Measurements from ENCODE around the gene NFU1. TPM values are rescaled to one million over a fixed set of nuclear protein-coding genes. Genes with fewer than 3 reads are reported as not detected.

Gene NFU1
- total and polyA plus RNA-seq, 2 experiments from 2014 or later: 39.9 to 102 TPM

GRCh38 chr2:69461404-69461803 lies 24.2 kb upstream of the NFU1 start (continued):
- TF ChIP-seq, protein P1, sequence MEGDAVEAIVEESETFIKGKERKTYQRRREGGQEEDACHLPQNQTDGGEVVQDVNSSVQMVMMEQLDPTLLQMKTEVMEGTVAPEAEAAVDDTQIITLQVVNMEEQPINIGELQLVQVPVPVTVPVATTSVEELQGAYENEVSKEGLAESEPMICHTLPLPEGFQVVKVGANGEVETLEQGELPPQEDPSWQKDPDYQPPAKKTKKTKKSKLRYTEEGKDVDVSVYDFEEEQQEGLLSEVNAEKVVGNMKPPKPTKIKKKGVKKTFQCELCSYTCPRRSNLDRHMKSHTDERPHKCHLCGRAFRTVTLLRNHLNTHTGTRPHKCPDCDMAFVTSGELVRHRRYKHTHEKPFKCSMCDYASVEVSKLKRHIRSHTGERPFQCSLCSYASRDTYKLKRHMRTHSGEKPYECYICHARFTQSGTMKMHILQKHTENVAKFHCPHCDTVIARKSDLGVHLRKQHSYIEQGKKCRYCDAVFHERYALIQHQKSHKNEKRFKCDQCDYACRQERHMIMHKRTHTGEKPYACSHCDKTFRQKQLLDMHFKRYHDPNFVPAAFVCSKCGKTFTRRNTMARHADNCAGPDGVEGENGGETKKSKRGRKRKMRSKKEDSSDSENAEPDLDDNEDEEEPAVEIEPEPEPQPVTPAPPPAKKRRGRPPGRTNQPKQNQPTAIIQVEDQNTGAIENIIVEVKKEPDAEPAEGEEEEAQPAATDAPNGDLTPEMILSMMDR (conservative IDR thresholded peaks at IDR 0.05; ENCODE audit: low read depth in 2 of 2): no peak
- TF ChIP-seq CREB1 (CRISPR knock-in tag; IDR thresholded peaks at IDR 0.05; ENCODE audit: low read depth) (no peak), NANOG (IDR thresholded peaks at IDR 0.05; ENCODE audit: borderline replicate concordance) (no peak), STAT1 (IDR thresholded peaks at IDR 0.05; ENCODE audit: unreplicated experiment) (no peak), POLR2AphosphoS5 (IDR thresholded peaks at IDR 0.05; ENCODE audit: low read depth) (no peak), EZH2phosphoT487 (IDR thresholded peaks at IDR 0.05; ENCODE audit: unreplicated experiment) (no peak)

DNA sequence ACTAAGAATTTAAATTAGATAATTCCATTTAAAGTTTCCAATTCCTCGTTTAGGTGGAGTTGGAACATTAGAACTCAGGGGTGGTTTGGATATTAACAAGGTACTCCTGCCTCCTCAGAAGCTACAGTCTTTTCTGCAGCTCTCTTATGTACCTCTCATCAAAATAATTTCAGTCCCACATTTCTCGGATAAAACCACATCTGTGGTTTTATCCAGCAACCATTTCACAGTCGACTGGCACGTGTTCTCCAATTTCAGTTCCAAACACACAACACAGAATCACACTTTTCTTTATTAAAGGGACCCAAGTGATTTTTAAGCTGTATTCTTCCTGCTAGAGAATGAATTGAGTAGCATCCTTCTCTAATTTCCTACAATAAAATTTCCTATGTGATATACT lies 22.7 kb upstream of the NFU1 start:
- no peaks in the 10 kb centered on the region for H3F3A ChIP-seq (replicated peaks; ENCODE audit: low read depth)
- no peak for ATAC-seq
- Mint-ChIP-seq H3K4me1 (peaks cover 7% of the 10 kb centered on the region), H3K4me3 (no peak overlapping the region), H3K27me3 (ENCODE audit: insufficient read depth, low read depth, poor library complexity) (peaks cover 5% of the 10 kb centered on the region), H3K9me3 (no peaks in the 10 kb centered on the region), H3K27ac (no peak overlapping the region), H3K36me3 (ENCODE audit: low read depth) (no peaks in the 10 kb centered on the region)
- H3K27me3 ChIP-seq (ENCODE audit: insufficient read depth): no peaks in the 10 kb centered on the region
- H3K27ac ChIP-seq (ENCODE audit: low read depth): no peak overlapping the region
- H2AFZ ChIP-seq: no peak overlapping the region
- H3K9me2 ChIP-seq (ENCODE audit: insufficient read depth): no peaks in the 10 kb centered on the region; the same call in 1 of the 2 replicates
- no peaks in the 10 kb centered on the region for H3K79me2 ChIP-seq (replicated peaks; ENCODE audit: insufficient read depth)
- DNase-seq (ENCODE audit: low spot score): no peak
- H3K4me2 ChIP-seq: no peak overlapping the region
- peaks cover 4% of the 10 kb centered on the region; the same call in 1 of the 2 replicates for H3K4me1 ChIP-seq (ENCODE audit: insufficient read depth)
- H3K4me3 ChIP-seq: no peak overlapping the region
- H3K36me3 ChIP-seq (ENCODE audit: insufficient read depth): no peaks in the 10 kb centered on the region
- H4K20me1 ChIP-seq (replicated peaks; ENCODE audit: insufficient read depth): no peaks in the 10 kb centered on the region
- TF ChIP-seq ZNF331 (CRISPR knock-in tag; IDR thresholded peaks at IDR 0.05; ENCODE audit: low read depth): no peak
- TF ChIP-seq, protein P2, sequence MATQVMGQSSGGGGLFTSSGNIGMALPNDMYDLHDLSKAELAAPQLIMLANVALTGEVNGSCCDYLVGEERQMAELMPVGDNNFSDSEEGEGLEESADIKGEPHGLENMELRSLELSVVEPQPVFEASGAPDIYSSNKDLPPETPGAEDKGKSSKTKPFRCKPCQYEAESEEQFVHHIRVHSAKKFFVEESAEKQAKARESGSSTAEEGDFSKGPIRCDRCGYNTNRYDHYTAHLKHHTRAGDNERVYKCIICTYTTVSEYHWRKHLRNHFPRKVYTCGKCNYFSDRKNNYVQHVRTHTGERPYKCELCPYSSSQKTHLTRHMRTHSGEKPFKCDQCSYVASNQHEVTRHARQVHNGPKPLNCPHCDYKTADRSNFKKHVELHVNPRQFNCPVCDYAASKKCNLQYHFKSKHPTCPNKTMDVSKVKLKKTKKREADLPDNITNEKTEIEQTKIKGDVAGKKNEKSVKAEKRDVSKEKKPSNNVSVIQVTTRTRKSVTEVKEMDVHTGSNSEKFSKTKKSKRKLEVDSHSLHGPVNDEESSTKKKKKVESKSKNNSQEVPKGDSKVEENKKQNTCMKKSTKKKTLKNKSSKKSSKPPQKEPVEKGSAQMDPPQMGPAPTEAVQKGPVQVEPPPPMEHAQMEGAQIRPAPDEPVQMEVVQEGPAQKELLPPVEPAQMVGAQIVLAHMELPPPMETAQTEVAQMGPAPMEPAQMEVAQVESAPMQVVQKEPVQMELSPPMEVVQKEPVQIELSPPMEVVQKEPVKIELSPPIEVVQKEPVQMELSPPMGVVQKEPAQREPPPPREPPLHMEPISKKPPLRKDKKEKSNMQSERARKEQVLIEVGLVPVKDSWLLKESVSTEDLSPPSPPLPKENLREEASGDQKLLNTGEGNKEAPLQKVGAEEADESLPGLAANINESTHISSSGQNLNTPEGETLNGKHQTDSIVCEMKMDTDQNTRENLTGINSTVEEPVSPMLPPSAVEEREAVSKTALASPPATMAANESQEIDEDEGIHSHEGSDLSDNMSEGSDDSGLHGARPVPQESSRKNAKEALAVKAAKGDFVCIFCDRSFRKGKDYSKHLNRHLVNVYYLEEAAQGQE (IDR thresholded peaks at IDR 0.05; ENCODE audit: unreplicated experiment): no peak
- TF ChIP-seq ETS1 (IDR thresholded peaks at IDR 0.05): no peak
- TF ChIP-seq, protein P3, sequence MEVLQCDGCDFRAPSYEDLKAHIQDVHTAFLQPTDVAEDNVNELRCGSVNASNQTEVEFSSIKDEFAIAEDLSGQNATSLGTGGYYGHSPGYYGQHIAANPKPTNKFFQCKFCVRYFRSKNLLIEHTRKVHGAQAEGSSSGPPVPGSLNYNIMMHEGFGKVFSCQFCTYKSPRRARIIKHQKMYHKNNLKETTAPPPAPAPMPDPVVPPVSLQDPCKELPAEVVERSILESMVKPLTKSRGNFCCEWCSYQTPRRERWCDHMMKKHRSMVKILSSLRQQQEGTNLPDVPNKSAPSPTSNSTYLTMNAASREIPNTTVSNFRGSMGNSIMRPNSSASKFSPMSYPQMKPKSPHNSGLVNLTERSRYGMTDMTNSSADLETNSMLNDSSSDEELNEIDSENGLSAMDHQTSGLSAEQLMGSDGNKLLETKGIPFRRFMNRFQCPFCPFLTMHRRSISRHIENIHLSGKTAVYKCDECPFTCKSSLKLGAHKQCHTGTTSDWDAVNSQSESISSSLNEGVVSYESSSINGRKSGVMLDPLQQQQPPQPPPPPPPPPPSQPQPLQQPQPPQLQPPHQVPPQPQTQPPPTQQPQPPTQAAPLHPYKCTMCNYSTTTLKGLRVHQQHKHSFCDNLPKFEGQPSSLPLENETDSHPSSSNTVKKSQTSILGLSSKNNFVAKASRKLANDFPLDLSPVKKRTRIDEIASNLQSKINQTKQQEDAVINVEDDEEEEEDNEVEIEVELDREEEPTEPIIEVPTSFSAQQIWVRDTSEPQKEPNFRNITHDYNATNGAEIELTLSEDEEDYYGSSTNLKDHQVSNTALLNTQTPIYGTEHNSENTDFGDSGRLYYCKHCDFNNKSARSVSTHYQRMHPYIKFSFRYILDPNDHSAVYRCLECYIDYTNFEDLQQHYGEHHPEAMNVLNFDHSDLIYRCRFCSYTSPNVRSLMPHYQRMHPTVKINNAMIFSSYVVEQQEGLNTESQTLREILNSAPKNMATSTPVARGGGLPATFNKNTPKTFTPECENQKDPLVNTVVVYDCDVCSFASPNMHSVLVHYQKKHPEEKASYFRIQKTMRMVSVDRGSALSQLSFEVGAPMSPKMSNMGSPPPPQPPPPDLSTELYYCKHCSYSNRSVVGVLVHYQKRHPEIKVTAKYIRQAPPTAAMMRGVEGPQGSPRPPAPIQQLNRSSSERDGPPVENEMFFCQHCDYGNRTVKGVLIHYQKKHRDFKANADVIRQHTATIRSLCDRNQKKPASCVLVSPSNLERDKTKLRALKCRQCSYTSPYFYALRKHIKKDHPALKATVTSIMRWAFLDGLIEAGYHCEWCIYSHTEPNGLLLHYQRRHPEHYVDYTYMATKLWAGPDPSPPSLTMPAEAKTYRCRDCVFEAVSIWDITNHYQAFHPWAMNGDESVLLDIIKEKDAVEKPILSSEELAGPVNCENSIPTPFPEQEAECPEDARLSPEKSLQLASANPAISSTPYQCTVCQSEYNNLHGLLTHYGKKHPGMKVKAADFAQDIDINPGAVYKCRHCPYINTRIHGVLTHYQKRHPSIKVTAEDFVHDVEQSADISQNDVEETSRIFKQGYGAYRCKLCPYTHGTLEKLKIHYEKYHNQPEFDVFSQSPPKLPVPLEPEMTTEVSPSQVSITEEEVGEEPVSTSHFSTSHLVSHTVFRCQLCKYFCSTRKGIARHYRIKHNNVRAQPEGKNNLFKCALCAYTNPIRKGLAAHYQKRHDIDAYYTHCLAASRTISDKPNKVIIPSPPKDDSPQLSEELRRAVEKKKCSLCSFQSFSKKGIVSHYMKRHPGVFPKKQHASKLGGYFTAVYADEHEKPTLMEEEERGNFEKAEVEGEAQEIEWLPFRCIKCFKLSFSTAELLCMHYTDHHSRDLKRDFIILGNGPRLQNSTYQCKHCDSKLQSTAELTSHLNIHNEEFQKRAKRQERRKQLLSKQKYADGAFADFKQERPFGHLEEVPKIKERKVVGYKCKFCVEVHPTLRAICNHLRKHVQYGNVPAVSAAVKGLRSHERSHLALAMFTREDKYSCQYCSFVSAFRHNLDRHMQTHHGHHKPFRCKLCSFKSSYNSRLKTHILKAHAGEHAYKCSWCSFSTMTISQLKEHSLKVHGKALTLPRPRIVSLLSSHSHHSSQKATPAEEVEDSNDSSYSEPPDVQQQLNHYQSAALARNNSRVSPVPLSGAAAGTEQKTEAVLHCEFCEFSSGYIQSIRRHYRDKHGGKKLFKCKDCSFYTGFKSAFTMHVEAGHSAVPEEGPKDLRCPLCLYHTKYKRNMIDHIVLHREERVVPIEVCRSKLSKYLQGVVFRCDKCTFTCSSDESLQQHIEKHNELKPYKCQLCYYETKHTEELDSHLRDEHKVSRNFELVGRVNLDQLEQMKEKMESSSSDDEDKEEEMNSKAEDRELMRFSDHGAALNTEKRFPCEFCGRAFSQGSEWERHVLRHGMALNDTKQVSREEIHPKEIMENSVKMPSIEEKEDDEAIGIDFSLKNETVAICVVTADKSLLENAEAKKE (CRISPR knock-in tag; IDR thresholded peaks at IDR 0.05): no peak
- no peak for TF ChIP-seq CREB1 (CRISPR knock-in tag; IDR thresholded peaks at IDR 0.05; ENCODE audit: low read depth)
- TF ChIP-seq EZH2phosphoT487 (IDR thresholded peaks at IDR 0.05; ENCODE audit: unreplicated experiment): no peak
- no peak for TF ChIP-seq NANOG (IDR thresholded peaks at IDR 0.05; ENCODE audit: borderline replicate concordance)
- TF ChIP-seq JUNB (IDR thresholded peaks at IDR 0.05; ENCODE audit: unreplicated experiment): no peak
- no peak for TF ChIP-seq ZNF114 (CRISPR knock-in tag; IDR thresholded peaks at IDR 0.05)

Data from GM23338 (cell line).